Measurements from ENCODE around the gene MYO18B. TPM values are rescaled to one million over a fixed set of nuclear protein-coding genes. Genes with fewer than 3 reads are reported as not detected.

Gene MYO18B
- total RNA-seq, 2 experiments from 2014 or later, result 0.11 to 0.22 TPM

DNA sequence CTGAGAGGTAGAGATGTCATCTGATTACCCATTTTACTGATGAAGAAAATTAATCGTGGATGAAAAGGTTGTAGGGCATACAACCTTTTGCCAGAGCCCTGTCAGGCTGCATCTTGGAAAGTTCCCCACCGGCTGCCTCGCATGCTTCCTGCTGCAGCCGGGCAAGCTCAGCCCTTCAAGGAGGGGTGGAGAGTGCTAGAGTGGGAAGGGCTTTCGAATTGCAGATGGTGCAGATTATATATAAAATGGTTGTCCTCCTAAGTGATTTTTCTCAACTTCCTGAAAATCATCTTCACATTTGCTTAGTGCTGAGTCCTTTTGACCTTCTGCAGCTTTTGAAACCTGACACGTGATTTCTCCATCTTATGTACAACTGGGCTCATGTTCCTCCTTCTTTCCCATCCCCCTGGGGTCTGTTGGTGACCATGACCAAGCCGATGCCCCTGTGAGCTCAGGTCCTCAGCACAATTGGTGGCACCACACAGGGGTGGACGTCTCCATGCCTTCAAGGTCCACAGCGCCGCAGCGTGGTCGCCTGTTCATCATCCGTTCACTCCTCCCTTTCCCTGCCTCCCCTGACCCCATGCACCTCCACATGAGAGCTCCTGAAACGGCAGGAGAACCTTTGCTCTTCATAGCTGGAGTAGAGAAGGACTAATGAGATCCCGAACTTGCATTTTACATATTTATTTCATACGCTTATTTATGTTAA, 47.6 kb upstream of the MYO18B start:
- Histone ChIP-seq H3K4me1 (ENCODE audit: insufficient read depth, low read length) (no peaks in the 10 kb centered on the region), H3K27me3 (ENCODE audit: control insufficient read depth in 1 of 2, insufficient read depth in 2 of 2, low read length in 2 of 2) (no peaks in the 10 kb centered on the region), H3K9me3 (ENCODE audit: control insufficient read depth in 1 of 2, insufficient read depth in 1 of 2, low read length in 2 of 2) (no peaks in the 10 kb centered on the region), H3K27ac (ENCODE audit: low read depth in 1 of 2, low read length in 2 of 2) (no peak overlapping the region), H3K4me3 (ENCODE audit: low read length) (no peak overlapping the region), H3K36me3 (ENCODE audit: insufficient read depth, low read length) (no peaks in the 10 kb centered on the region)
- Mint-ChIP-seq H3K9me3 (no peaks in the 10 kb centered on the region), H3K27ac (no peak overlapping the region), H3K4me1 (ENCODE audit: low read depth) (no peaks in the 10 kb centered on the region), H3K4me3 (no peak overlapping the region), H3K36me3 (ENCODE audit: low read depth) (no peaks in the 10 kb centered on the region), H3K27me3 (no peaks in the 10 kb centered on the region)
- CTCF ChIA-PET, result no interaction called here
- no peak for DNase-seq
- POLR2A ChIA-PET, result no interaction called here
- ATAC-seq (ENCODE audit: poor library complexity), result no peak
- intact Hi-C loops (cut with DNase I, micrococcal nuclease), result no loop called here
- TF ChIP-seq, protein P1, sequence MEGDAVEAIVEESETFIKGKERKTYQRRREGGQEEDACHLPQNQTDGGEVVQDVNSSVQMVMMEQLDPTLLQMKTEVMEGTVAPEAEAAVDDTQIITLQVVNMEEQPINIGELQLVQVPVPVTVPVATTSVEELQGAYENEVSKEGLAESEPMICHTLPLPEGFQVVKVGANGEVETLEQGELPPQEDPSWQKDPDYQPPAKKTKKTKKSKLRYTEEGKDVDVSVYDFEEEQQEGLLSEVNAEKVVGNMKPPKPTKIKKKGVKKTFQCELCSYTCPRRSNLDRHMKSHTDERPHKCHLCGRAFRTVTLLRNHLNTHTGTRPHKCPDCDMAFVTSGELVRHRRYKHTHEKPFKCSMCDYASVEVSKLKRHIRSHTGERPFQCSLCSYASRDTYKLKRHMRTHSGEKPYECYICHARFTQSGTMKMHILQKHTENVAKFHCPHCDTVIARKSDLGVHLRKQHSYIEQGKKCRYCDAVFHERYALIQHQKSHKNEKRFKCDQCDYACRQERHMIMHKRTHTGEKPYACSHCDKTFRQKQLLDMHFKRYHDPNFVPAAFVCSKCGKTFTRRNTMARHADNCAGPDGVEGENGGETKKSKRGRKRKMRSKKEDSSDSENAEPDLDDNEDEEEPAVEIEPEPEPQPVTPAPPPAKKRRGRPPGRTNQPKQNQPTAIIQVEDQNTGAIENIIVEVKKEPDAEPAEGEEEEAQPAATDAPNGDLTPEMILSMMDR (IDR thresholded peaks at IDR 0.05), result no peak

DNA sequence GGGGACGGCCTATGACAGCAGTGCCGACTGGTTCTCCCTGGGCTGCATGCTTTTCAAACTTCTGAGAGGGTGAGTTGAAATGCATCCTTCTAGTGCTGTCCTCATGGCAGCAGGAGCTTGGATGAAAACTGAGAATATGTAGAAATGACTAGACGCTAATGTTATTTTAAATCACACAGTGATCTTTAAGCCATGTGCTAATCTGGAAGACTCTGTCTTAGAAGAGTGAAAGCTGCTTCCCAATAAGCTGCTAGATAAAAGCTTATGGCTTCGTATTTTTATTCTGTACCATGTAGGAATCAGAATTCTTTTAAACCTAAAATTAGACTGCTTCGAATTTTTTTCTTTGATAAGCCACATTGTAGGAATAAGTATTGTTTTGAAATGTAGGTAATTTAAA, 46.8 kb upstream of the MYO18B start:
- intact Hi-C loops (cut with DNase I, micrococcal nuclease), result no loop called here
- Mint-ChIP-seq H3K27ac (no peak overlapping the region), H3K4me1 (ENCODE audit: low read depth) (no peaks in the 10 kb centered on the region), H3K4me3 (no peak overlapping the region), H3K36me3 (ENCODE audit: low read depth) (no peaks in the 10 kb centered on the region), H3K27me3 (no peaks in the 10 kb centered on the region), H3K9me3 (no peaks in the 10 kb centered on the region)
- H3K4me3 ChIP-seq (ENCODE audit: low read length), result no peak overlapping the region
- H3K9me3 ChIP-seq (ENCODE audit: control insufficient read depth in 1 of 2, insufficient read depth in 1 of 2, low read length in 2 of 2), result no peaks in the 10 kb centered on the region
- TF ChIP-seq, protein P1 (IDR thresholded peaks at IDR 0.05), result no peak
- H3K27me3 ChIP-seq (ENCODE audit: control insufficient read depth in 1 of 2, insufficient read depth in 2 of 2, low read length in 2 of 2), result no peaks in the 10 kb centered on the region
- ATAC-seq (ENCODE audit: poor library complexity), result no peak
- H3K4me1 ChIP-seq (ENCODE audit: insufficient read depth, low read length), result no peaks in the 10 kb centered on the region
- ChIA-PET CTCF (no interaction called here), POLR2A (no interaction called here)
- no peak for DNase-seq
- no peak overlapping the region for H3K27ac ChIP-seq (ENCODE audit: low read depth in 1 of 2, low read length in 2 of 2)
- no peaks in the 10 kb centered on the region for H3K36me3 ChIP-seq (ENCODE audit: insufficient read depth, low read length)

DNA sequence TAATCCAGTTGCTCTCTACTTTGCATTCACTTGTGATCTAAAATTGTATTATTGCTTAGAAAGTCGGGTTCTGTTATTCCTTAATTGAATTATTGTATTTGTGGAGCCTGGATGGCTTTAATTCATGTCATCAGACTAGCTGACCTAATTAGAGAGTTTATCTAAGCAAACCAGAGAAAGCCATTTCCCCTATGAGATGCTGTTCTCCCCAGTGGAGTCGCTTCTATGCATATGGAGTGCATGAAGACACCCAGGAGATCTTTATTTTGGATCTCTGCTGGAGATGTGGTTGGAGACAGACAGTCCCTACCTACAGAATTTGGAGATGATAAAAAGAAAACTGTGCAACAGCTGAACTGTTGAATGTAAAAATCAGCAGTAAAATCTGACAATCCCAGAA, 45.2 kb upstream of the MYO18B start:
- ChIA-PET POLR2A (no interaction called here), CTCF (no interaction called here)
- Mint-ChIP-seq H3K4me3 (no peak overlapping the region), H3K27ac (no peak overlapping the region), H3K4me1 (ENCODE audit: low read depth) (no peaks in the 10 kb centered on the region), H3K9me3 (no peaks in the 10 kb centered on the region), H3K27me3 (no peaks in the 10 kb centered on the region), H3K36me3 (ENCODE audit: low read depth) (no peaks in the 10 kb centered on the region)
- intact Hi-C loops (cut with DNase I, micrococcal nuclease), result no loop called here
- TF ChIP-seq, protein P1 (IDR thresholded peaks at IDR 0.05), result no peak
- Histone ChIP-seq H3K27me3 (ENCODE audit: control insufficient read depth in 1 of 2, insufficient read depth in 2 of 2, low read length in 2 of 2) (no peaks in the 10 kb centered on the region), H3K4me1 (ENCODE audit: insufficient read depth, low read length) (no peaks in the 10 kb centered on the region), H3K4me3 (ENCODE audit: low read length) (no peak overlapping the region), H3K36me3 (ENCODE audit: insufficient read depth, low read length) (no peaks in the 10 kb centered on the region), H3K9me3 (ENCODE audit: control insufficient read depth in 1 of 2, insufficient read depth in 1 of 2, low read length in 2 of 2) (no peaks in the 10 kb centered on the region), H3K27ac (ENCODE audit: low read depth in 1 of 2, low read length in 2 of 2) (no peak overlapping the region)
- DNase-seq (no peak), ATAC-seq (ENCODE audit: poor library complexity) (no peak)

All from CD4-positive, alpha-beta T cell (primary cell).